Measurements from ENCODE around the gene OBSL1.

OBSL1 gene

GRCh38 chr2:219540784-219541504 is 30.4 kb downstream of the OBSL1 start:
- Histone ChIP-seq H3K36me3 (ENCODE audit: insufficient read depth, low read length) (no peaks in the 10 kb centered on the region), H3K9me2 (replicated peaks; ENCODE audit: low read depth, low read length) (no peaks in the 10 kb centered on the region), H3K9ac (ENCODE audit: low read depth, low read length, poor library complexity, severe bottlenecking) (no peak overlapping the region), H3K79me2 (ENCODE audit: insufficient read depth, low read length) (no peaks in the 10 kb centered on the region), H3K9me3 (ENCODE audit: insufficient read depth, low read depth, low read length) (no peaks in the 10 kb centered on the region), H3K4me2 (ENCODE audit: low read depth, low read length, poor library complexity, severe bottlenecking) (peak overlapping the region; percentile 85), H4K20me1 (ENCODE audit: insufficient read depth, low read length, poor library complexity, severe bottlenecking) (peaks cover 7% of the 10 kb centered on the region), H3F3A (ENCODE audit: low read depth) (no peaks in the 10 kb centered on the region), H2AFZ (ENCODE audit: low read length) (no peak overlapping the region), H3K27me3 (ENCODE audit: insufficient read depth, low read length, poor library complexity, severe bottlenecking) (no peaks in the 10 kb centered on the region), H3K4me3 (ENCODE audit: low read length, poor library complexity, severe bottlenecking) (peak overlapping the region; percentile 71), H3K4me1 (ENCODE audit: insufficient read depth, low read length, poor library complexity, severe bottlenecking) (peaks cover 10% of the 10 kb centered on the region)
- TF ChIP-seq EZH2phosphoT487 (IDR thresholded peaks at IDR 0.05; ENCODE audit: borderline replicate concordance), result no peak
- no peak for TF ChIP-seq CTCF (conservative IDR thresholded peaks at IDR 0.05; ENCODE audit: low read length)

- H3K4me2 ChIP-seq (ENCODE audit: low read depth, low read length, poor library complexity, severe bottlenecking), result no peak overlapping the region
- H3K4me3 ChIP-seq (ENCODE audit: low read length, poor library complexity, severe bottlenecking), result no peak overlapping the region
- H4K20me1 ChIP-seq (ENCODE audit: insufficient read depth, low read length, poor library complexity, severe bottlenecking), result peaks cover 7% of the 10 kb centered on the region
- no peaks in the 10 kb centered on the region for H3K9me2 ChIP-seq (replicated peaks; ENCODE audit: low read depth, low read length)
- no peak overlapping the region for H2AFZ ChIP-seq (ENCODE audit: low read length)
- H3K9me3 ChIP-seq (ENCODE audit: insufficient read depth, low read depth, low read length), result no peaks in the 10 kb centered on the region
- no peaks in the 10 kb centered on the region for H3F3A ChIP-seq (ENCODE audit: low read depth)
- no peaks in the 10 kb centered on the region for H3K79me2 ChIP-seq (ENCODE audit: insufficient read depth, low read length)
- TF ChIP-seq CTCF (conservative IDR thresholded peaks at IDR 0.05; ENCODE audit: low read length) (no peak), EZH2phosphoT487 (IDR thresholded peaks at IDR 0.05; ENCODE audit: borderline replicate concordance) (no peak)
- no peaks in the 10 kb centered on the region for H3K36me3 ChIP-seq (ENCODE audit: insufficient read depth, low read length)
- peaks cover 10% of the 10 kb centered on the region for H3K4me1 ChIP-seq (ENCODE audit: insufficient read depth, low read length, poor library complexity, severe bottlenecking)
- H3K27me3 ChIP-seq (ENCODE audit: insufficient read depth, low read length, poor library complexity, severe bottlenecking), result no peaks in the 10 kb centered on the region
- H3K9ac ChIP-seq (ENCODE audit: low read depth, low read length, poor library complexity, severe bottlenecking), result no peak overlapping the region
Measured at GRCh38 chr2:219539926-219540678, 31.2 kb downstream of the OBSL1 start.

- no peak for TF ChIP-seq CTCF (conservative IDR thresholded peaks at IDR 0.05; ENCODE audit: low read length)
- no peak for TF ChIP-seq EZH2phosphoT487 (IDR thresholded peaks at IDR 0.05; ENCODE audit: borderline replicate concordance)
- H2AFZ ChIP-seq (ENCODE audit: low read length), result no peak overlapping the region
- no peaks in the 10 kb centered on the region for H3K9me2 ChIP-seq (replicated peaks; ENCODE audit: low read depth, low read length)
- H3K9me3 ChIP-seq (ENCODE audit: insufficient read depth, low read depth, low read length), result no peaks in the 10 kb centered on the region
- H3K4me1 ChIP-seq (ENCODE audit: insufficient read depth, low read length, poor library complexity, severe bottlenecking), result peaks cover 10% of the 10 kb centered on the region
- H3F3A ChIP-seq (ENCODE audit: low read depth), result no peaks in the 10 kb centered on the region
- no peaks in the 10 kb centered on the region for H3K27me3 ChIP-seq (ENCODE audit: insufficient read depth, low read length, poor library complexity, severe bottlenecking)
- no peak overlapping the region for H3K4me3 ChIP-seq (ENCODE audit: low read length, poor library complexity, severe bottlenecking)
- H3K9ac ChIP-seq (ENCODE audit: low read depth, low read length, poor library complexity, severe bottlenecking), result no peak overlapping the region
- peaks cover 7% of the 10 kb centered on the region for H4K20me1 ChIP-seq (ENCODE audit: insufficient read depth, low read length, poor library complexity, severe bottlenecking)
- H3K36me3 ChIP-seq (ENCODE audit: insufficient read depth, low read length), result no peaks in the 10 kb centered on the region
- no peak overlapping the region for H3K4me2 ChIP-seq (ENCODE audit: low read depth, low read length, poor library complexity, severe bottlenecking)
- no peaks in the 10 kb centered on the region for H3K79me2 ChIP-seq (ENCODE audit: insufficient read depth, low read length)
Measured at GRCh38 chr2:219538956-219539788, 32.2 kb downstream of the OBSL1 start.
